ENCODE measurements around the gene VAX1.
"Not testable (repeated sequence)": the region's sequence is repeated elsewhere in the genome, so short reads cannot be mapped to it uniquely, and the experiment has no call there.

VAX1 gene

GRCh38 chr10:117094856-117095255, 43.2 kb downstream of the VAX1 start:
- DNase-seq (ENCODE audit: low read depth in 2 of 2) = no peak
- no peak for TF ChIP-seq CTCF (IDR thresholded peaks at IDR 0.05; ENCODE audit: low read depth, low read length)
- no peak overlapping the region for H3K4me3 ChIP-seq (replicated peaks in 1 of 2; ENCODE audit: low read depth in 2 of 2, low read length in 2 of 2)

- no peak overlapping the region for H3K4me3 ChIP-seq (replicated peaks in 1 of 2; ENCODE audit: low read depth in 2 of 2, low read length in 2 of 2)
- no peak for DNase-seq (ENCODE audit: low read depth in 2 of 2)
- TF ChIP-seq CTCF (IDR thresholded peaks at IDR 0.05; ENCODE audit: low read depth, low read length) = no peak
Observed at GRCh38 chr10:117092386-117092785, 45.7 kb downstream of the VAX1 start.

GRCh38 chr10:117090834-117091233, 47.2 kb downstream of the VAX1 start:
- DNase-seq (ENCODE audit: low read depth in 2 of 2) = no peak
- no peak for TF ChIP-seq CTCF (IDR thresholded peaks at IDR 0.05; ENCODE audit: low read depth, low read length)
- H3K4me3 ChIP-seq (replicated peaks in 1 of 2; ENCODE audit: low read depth in 2 of 2, low read length in 2 of 2) = no peak overlapping the region

- TF ChIP-seq CTCF (IDR thresholded peaks at IDR 0.05; ENCODE audit: low read depth, low read length) = no peak
- DNase-seq (ENCODE audit: low read depth in 2 of 2) = no peak
- no peak overlapping the region for H3K4me3 ChIP-seq (replicated peaks in 1 of 2; ENCODE audit: low read depth in 2 of 2, low read length in 2 of 2)
Observed at GRCh38 chr10:117087521-117087920, 50.5 kb downstream of the VAX1 start.

- TF ChIP-seq CTCF (IDR thresholded peaks at IDR 0.05; ENCODE audit: low read depth, low read length) = no peak
- DNase-seq (ENCODE audit: low read depth in 2 of 2) = no peak
- no peak overlapping the region for H3K4me3 ChIP-seq (replicated peaks in 1 of 2; ENCODE audit: low read depth in 2 of 2, low read length in 2 of 2)
Observed at GRCh38 chr10:117086546-117086945, 51.5 kb downstream of the VAX1 start.

GRCh38 chr10:117084421-117085246, 53.4 kb downstream of the VAX1 start:
- H3K4me3 ChIP-seq (replicated peaks in 1 of 2; ENCODE audit: low read depth in 2 of 2, low read length in 2 of 2) = not testable (repeated sequence)

More at GRCh38 chr10:117084421-117085246, 53.4 kb downstream of the VAX1 start:
- DNase-seq (ENCODE audit: low read depth in 2 of 2) = not testable (repeated sequence)
